Naive B cell (primary cell): ENCODE results near the gene FAM227A. TPM values are rescaled to one million over a fixed set of nuclear protein-coding genes. Genes with fewer than 3 reads are reported as not detected.
"Not testable (repeated sequence)": the region's sequence is repeated elsewhere in the genome, so short reads cannot be mapped to it uniquely, and the experiment has no call there.

ENCODE experiments used
- ATAC-seq, 2 donors: fragments of 150-1000 bp; cut with Tn5 transposase; 2 replicates each; pipeline ENCODE4 v1.10.0; 2021; ENCODE audit warnings: low read depth in 2 of 2, mild to moderate bottlenecking in 2 of 2, moderate library complexity in 2 of 2
- DNase-seq: peaks from one replicate; pipeline ENCODE4 v3.0.0; 2022
- H3K27ac Mint-ChIP-seq, 6 donors: one replicate each; pipeline ENCODE4 v1.8.0; 2020 to 2022; ENCODE audit warnings: mild to moderate bottlenecking in 6 of 6, mixed read lengths in 6 of 6, moderate library complexity in 5 of 6, inconsistent platforms in 2 of 6
- H3K27me3 Mint-ChIP-seq, 3 donors: one replicate each; pipeline ENCODE4 v1.8.0; 2021 to 2022; ENCODE audit warnings: mixed read lengths in 3 of 3, mild to moderate bottlenecking in 1 of 3
- H3K36me3 Mint-ChIP-seq, 2 donors: one replicate each; pipeline ENCODE4 v1.8.0; 2020 to 2022; ENCODE audit warnings: mixed read lengths in 2 of 2, inconsistent platforms in 1 of 2, mild to moderate bottlenecking in 1 of 2
- H3K4me1 Mint-ChIP-seq, 3 donors: one replicate each; pipeline ENCODE4 v1.8.0; 2020 to 2022; ENCODE audit warnings: mixed read lengths in 3 of 3, inconsistent platforms in 1 of 3, mild to moderate bottlenecking in 1 of 3, moderate library complexity in 1 of 3
- H3K4me3 Mint-ChIP-seq, 8 donors: one replicate each; pipeline ENCODE4 v1.8.0; 2020 to 2022; ENCODE audit warnings: mild to moderate bottlenecking in 8 of 8, mixed read lengths in 8 of 8, moderate library complexity in 8 of 8, inconsistent platforms in 2 of 8
- H3K9me3 Mint-ChIP-seq, 7 donors: one replicate each; pipeline ENCODE4 v1.8.0; 2020 to 2022; ENCODE audit warnings: mixed read lengths in 7 of 7, mild to moderate bottlenecking in 5 of 7, inconsistent platforms in 2 of 7, moderate library complexity in 1 of 7
- polyA plus RNA-seq, 6 donors: library from polyadenylated mRNA; unstranded; fragments of 300-500 nt; fragmentation: Illumina TruSeq; gene quantifications; one replicate each; pipeline ENCODE4 v1.2.3, GENCODE V29; 2021; ENCODE audit warnings: low read depth in 6 of 6

The FAM227A gene
- polyA plus RNA-seq, 6 donors from 2014 or later, result not detected

DNA sequence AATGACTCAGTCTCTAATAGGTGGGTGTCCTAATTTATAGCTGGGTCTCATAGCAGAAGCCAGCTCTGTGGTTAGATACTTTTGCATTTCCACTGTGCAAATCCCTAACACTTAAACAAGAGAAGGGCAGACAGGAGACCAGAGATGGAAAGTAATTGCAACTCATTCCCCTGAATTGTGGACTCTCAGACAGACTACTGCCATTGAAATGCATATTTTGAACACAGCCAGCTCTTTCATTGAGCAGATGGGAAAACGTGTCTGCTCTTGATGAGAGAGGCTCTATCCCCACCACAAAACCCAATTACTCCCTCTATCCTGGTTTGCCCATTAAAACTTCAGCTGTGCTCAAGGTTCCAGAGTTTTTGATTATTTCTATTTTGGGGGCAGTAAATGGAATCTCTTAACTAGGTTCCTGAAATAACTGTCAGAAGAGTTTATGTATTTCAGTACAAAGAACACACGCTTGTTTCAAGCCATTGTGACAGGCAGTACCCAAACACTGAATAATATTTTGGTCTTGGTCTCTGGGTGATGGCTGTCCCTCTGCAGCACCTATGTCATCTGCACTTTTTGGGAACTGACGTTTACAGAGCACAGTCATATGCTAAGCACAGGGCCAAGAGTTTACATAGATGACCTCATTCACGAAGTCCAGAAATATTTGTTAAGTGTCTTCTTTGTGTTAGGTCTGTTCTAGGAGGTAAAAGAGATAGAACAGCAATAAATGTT lies 41.7 kb downstream of the FAM227A start:
- Mint-ChIP-seq H3K27ac (no peak overlapping the region), H3K4me3 (no peak overlapping the region), H3K4me1 (no peaks in the 10 kb centered on the region), H3K36me3 (peaks cover 0 to 9% of the 10 kb centered on the region in 2 donors), H3K9me3 (peaks cover 3 to 22% (median 6%) of the 10 kb centered on the region in 7 donors), H3K27me3 (peaks cover 0 to 39% (median 22%) of the 10 kb centered on the region in 3 donors)
- DNase-seq (no peak), ATAC-seq (no peak)

DNA sequence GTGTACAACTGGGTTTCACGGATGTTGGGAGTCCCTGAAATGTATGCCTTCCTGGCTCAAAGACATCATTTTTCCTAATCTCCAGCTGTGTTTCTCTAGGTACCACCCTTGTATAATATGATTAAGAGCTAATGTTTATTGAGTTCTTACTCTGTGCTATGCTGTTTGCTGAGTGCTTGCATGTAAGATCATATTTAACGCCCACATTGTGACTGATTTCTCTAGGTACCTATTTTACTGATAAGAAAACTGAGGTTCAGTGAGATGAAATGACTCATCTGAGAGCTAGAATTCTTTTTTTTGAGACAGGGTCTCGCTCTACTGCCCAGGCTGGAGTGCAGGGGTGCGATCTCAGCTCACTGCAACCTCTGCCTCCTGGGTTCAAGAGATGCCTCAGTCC lies 42.6 kb downstream of the FAM227A start:
- Mint-ChIP-seq H3K36me3 (peaks cover 0 to 8% of the 10 kb centered on the region in 2 donors), H3K4me1 (no peaks in the 10 kb centered on the region), H3K4me3 (no peak overlapping the region), H3K9me3 (peaks cover 3 to 17% (median 6%) of the 10 kb centered on the region in 7 donors), H3K27me3 (peaks cover 0 to 36% (median 19%) of the 10 kb centered on the region in 3 donors), H3K27ac (no peak overlapping the region)
- ATAC-seq (no peak), DNase-seq (no peak)

DNA sequence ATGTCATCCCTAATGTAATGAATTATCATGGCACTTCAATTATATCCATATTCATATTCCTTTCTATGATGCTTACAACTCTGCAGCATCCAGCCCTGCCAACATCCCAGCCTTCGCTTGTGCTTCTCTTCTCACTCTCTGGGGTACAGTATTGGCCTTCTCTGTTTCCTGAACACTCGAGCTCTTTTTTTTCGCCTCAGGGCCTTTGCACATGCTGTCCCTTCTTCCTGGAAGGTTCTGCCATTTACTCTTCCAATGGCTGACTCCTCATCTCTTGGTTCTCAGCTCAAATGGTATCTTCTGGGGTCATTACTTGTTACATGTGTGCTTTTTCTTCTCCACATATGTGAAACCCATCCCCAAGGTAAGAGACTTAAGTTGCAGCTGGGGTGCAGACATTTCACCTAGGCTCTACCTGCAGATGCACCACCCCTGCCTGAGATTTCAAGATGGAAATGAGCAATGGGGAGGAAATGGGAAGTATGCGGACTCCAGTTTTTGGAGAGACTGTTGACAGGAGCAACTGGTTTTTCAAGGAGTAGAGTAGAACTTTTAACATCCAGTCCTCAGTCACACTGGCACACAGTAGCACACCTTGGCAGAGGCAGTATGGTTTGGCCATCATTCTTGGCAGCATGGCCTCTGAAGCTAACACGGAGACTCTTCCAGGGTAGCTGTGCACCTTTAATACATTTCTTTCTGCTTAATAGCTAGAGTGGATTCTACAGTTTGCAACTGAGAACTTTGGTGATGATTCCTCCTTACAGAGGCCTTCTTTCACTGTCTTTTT lies 43.8 kb downstream of the FAM227A start:
- Mint-ChIP-seq H3K27ac (no peak overlapping the region), H3K9me3 (peaks cover 0 to 5% (median 1%) of the 10 kb centered on the region in 7 donors), H3K27me3 (peaks cover 0 to 31% (median 19%) of the 10 kb centered on the region in 3 donors), H3K4me1 (no peaks in the 10 kb centered on the region), H3K4me3 (no peak overlapping the region), H3K36me3 (no peaks in the 10 kb centered on the region)
- no peak for ATAC-seq
- no peak for DNase-seq

DNA sequence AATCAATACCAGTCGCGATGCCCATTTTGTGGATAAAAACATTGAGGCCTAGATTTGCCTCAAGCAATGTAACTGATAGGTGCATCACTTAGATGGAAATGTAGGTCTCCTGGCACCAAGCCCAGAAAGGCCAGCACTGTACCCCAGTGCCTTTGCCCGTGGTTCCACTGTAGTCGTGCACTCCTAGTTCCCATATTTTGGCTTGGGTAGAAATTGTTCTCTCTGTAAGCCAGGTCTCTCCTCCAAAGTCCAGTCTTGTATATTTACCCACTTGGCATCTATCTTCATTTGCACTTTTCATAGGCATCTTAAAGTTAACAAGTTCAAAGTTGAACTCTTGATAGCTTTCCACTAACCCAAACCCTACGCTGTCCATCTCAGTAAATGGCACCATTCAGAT lies 44.6 kb downstream of the FAM227A start:
- Mint-ChIP-seq H3K4me1 (no peaks in the 10 kb centered on the region), H3K4me3 (no peak overlapping the region), H3K27me3 (peaks cover 0 to 24% (median 22%) of the 10 kb centered on the region in 3 donors), H3K9me3 (peaks cover 0 to 3% (median 0%) of the 10 kb centered on the region in 7 donors), H3K36me3 (no peaks in the 10 kb centered on the region), H3K27ac (no peak overlapping the region)
- DNase-seq (no peak), ATAC-seq (no peak)

DNA sequence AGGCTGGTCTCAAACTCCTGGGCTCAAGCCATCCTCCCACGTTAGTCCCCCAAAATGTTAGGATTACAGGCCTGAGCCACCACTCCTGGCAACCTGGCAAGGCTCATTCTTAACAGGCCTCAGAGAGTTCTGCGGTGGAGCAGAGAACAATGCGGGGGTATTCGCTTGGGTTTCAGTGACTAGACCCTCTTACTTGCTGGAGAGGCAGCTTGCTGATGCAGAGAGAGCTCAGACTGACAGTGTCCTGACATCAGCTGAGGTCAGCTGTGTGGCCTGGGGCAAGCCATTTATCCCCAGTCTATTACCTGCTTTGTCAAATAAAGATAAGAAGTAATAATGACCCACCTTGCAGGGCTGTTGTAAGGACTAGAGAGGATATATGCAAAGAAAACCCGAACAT lies 46.0 kb downstream of the FAM227A start:
- Mint-ChIP-seq H3K36me3 (no peaks in the 10 kb centered on the region), H3K27ac (no peak overlapping the region), H3K4me1 (no peaks in the 10 kb centered on the region), H3K9me3 (peaks cover 0 to 2% (median 0%) of the 10 kb centered on the region in 7 donors), H3K4me3 (peak overlapping the region in 1 of 8 donors; percentile 21), H3K27me3 (peaks cover 0 to 15% (median 11%) of the 10 kb centered on the region in 3 donors)
- ATAC-seq, result no peak
- DNase-seq, result no peak

DNA sequence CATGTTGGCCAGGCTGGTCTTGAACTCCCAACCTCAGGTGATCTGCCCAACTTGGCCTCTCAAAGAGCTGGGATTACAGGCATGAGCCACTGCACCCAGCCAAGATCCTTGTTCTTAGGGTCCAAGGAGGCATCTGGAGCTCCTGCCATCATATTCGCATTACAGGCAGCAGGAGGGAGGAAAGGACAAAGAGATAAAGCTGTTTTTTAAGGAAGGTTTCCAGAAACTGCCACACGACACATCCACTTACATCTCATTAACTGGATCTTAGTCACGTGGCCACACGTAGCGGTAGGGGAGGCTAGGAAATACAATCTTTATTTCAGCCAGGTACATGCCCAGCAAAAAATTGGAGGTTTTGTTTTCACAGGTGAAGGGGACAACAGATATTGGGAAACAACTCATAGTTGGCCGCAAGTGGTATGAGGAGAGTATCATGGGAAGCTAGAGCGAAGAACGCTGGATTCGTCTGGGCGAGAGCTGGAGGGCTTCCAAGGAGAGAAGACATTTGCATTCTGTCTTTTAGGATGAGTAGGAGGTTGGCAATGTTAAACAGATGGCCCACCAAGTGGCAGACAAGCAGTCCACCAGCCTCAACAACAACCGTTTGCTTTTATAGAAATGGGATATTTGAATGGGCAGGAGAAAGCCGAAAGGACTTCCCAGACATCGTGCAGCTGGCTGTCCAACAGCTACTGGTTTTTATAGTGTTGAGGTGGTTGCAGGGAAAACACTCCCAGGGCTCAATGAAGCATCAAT lies 47.0 kb downstream of the FAM227A start:
- peaks cover 0 to 10% (median 6%) of the 10 kb centered on the region in 3 donors for H3K27me3 Mint-ChIP-seq
- H3K36me3 Mint-ChIP-seq, result no peaks in the 10 kb centered on the region
- no peak overlapping the region for H3K4me3 Mint-ChIP-seq
- peaks cover 0 to 2% (median 0%) of the 10 kb centered on the region in 7 donors for H3K9me3 Mint-ChIP-seq
- ATAC-seq (no peak), DNase-seq (no peak)
- H3K4me1 Mint-ChIP-seq, result no peaks in the 10 kb centered on the region
- no peak overlapping the region for H3K27ac Mint-ChIP-seq

DNA sequence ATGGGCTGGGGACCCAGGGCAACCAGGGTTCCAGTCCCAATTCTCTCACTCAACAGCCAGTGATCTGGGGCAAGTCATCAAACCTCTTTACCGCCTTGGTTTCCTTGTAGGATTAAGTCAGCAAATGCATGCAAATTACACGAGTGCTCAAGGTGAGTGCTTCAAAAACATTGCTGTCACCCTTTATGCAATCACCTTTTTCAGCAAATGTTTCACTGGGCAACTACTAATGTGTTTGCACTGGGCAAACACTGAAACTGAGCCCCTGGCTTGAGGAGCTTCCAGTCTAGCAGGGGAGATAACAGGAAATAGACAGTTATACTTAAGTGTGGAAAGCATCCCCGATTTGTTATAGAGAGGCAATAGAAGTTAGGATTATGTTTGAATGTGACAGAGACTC lies 48.5 kb downstream of the FAM227A start:
- Mint-ChIP-seq H3K36me3 (no peaks in the 10 kb centered on the region), H3K9me3 (peaks cover 0 to 2% (median 0%) of the 10 kb centered on the region in 7 donors), H3K4me1 (no peaks in the 10 kb centered on the region), H3K27me3 (peaks cover 0 to 15% (median 6%) of the 10 kb centered on the region in 3 donors), H3K27ac (no peak overlapping the region), H3K4me3 (no peak overlapping the region)
- ATAC-seq (no peak), DNase-seq (no peak)

DNA sequence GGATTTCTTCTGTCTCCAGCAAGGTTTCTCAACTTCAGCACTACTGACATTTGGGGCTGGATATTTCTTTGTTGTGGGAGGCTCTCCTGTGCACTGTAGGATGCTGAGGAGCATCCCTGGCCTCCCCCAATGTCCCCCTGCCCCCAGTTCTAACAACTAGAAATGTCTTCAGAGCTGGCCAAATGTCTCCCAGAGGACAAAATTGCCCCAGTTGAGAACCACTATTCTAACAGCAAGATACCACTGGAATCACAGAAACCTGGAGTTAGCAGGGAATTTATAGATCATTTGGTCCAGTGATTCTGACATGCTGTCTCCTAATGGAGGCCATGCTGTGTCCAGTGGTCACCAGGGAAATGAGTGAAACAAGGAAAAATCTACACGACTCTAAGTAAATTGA lies 54.0 kb downstream of the FAM227A start:
- Mint-ChIP-seq H3K27me3 (peaks cover 0 to 19% (median 12%) of the 10 kb centered on the region in 3 donors), H3K4me1 (no peaks in the 10 kb centered on the region), H3K9me3 (no peaks in the 10 kb centered on the region), H3K36me3 (no peaks in the 10 kb centered on the region), H3K27ac (no peak overlapping the region), H3K4me3 (no peak overlapping the region)
- DNase-seq, result no peak
- no peak for ATAC-seq

DNA sequence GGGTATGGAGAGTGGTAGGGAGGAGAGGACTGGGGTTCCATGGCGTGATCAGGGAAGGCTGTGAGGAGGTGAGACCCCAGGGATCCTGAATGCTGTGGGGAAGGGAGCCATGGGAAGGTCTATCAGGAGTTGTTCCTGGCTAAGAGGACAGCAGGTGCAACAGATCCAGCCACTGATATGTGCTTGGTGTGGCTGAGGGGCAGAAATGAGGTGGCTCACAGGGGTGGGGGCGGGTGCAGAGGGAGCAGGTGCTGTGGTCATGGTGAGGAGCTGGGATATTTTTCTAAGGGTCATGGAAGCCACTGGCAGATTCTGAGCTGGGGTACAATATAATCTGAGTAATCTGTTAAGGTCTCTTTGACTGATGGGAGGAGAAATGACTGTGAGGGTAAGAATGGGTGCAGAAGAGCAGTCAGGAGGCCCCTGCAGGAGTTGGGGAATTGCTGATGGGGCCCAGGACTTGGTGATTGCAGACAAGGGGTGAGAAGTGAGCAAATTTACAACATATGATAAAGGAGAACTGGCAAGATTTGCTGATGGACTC lies 54.9 kb downstream of the FAM227A start:
- Mint-ChIP-seq H3K27me3 (peaks cover 0 to 14% (median 12%) of the 10 kb centered on the region in 3 donors), H3K9me3 (no peaks in the 10 kb centered on the region), H3K36me3 (no peaks in the 10 kb centered on the region), H3K27ac (peak overlapping the region in 2 of 6 donors; percentile 0 to 78), H3K4me1 (no peaks in the 10 kb centered on the region), H3K4me3 (no peak overlapping the region)
- DNase-seq (no peak), ATAC-seq (no peak)

DNA sequence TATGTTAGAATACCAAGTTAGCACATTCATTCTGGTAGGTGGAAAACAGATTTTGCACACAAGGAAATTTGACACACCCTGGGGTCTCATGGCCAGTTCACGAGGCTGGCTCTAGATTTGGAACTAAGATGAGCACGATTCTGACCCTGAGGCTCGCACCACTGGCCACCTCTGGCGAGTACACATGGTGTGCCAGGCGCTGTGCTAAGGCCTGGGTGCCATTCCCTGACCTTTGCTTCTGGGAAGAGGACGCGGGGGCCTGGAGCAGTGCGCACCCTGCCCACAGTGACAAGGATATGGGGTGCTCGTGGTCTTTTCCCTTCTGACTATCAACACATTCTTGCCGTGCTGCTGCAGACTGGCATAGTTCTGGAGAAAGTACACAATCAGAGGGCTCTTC lies 56.7 kb downstream of the FAM227A start:
- DNase-seq (no peak), ATAC-seq (no peak)
- H3K27ac Mint-ChIP-seq, result no peak overlapping the region
- H3K36me3 Mint-ChIP-seq, result no peaks in the 10 kb centered on the region
- no peak overlapping the region for H3K4me3 Mint-ChIP-seq
- peaks cover 0 to 22% (median 14%) of the 10 kb centered on the region in 3 donors for H3K27me3 Mint-ChIP-seq
- H3K9me3 Mint-ChIP-seq, result no peaks in the 10 kb centered on the region
- no peaks in the 10 kb centered on the region for H3K4me1 Mint-ChIP-seq

DNA sequence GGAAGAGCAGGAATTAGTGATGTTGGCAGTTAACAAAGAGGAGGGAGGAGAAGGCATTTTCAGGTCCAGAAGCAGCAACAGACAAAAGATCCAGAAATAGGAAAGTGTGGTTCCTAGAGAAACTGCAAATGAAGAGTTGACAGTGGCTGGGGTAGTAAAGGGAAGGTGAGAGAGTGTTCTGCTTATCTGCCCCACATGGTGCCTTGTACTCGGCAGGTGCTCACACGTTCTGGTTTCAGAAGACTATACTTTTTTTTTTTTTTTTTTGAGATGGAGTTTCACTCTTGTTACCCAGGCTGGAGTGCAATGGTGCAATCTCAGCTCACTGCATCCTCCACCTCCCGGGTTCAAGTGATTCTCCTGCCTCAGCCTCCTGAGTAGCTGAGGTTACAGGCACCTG lies 73.3 kb downstream of the FAM227A start:
- not testable (repeated sequence) for H3K36me3 Mint-ChIP-seq, H3K4me3 Mint-ChIP-seq, H3K9me3 Mint-ChIP-seq, ATAC-seq, DNase-seq, H3K27ac Mint-ChIP-seq, H3K4me1 Mint-ChIP-seq
- H3K27me3 Mint-ChIP-seq, result peaks cover 0 to 20% (median 5%) of the 10 kb centered on the region in 3 donors

DNA sequence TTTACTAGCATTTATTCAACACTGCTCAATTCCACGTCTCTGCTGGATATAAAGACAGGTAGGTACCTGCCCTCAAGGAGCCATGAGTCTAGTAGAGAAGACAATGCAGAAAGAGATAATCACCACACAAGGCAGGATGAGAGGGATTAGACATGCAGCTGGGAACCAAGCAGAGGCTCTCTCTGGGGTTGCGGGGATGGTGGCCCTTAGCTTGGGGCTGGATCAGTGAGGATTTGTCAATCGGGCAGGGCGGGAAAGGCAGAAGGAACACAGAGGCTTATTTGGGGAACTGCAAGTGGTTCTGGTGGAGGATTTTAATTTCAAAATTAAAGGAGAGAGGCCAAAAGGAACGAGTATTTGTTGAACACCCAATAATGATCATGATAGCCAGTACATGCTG lies 77.7 kb downstream of the FAM227A start:
- no peak for ATAC-seq
- Mint-ChIP-seq H3K9me3 (no peaks in the 10 kb centered on the region), H3K4me1 (no peaks in the 10 kb centered on the region), H3K27me3 (peaks cover 0 to 17% (median 0%) of the 10 kb centered on the region in 3 donors), H3K4me3 (no peak overlapping the region), H3K36me3 (no peaks in the 10 kb centered on the region), H3K27ac (peak overlapping the region in 1 of 6 donors; percentile 31)
- no peak for DNase-seq

DNA sequence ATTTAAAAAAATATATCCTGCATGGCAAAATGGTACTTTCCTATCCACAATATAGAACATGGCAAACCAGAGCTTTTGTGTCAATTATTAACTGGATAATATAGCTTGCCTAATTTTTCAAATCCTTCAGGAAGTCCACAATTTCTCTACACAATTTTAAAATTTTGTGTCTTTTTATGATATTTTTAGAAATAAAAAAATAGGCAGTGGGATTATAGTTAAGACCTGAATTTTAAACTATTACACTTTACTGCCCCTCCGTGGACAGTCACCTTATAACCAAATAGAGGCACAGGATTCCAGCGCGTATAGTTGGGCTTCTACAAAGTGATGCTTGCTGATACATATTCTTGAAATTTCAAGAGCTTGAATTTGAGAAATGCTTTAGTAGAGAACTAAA lies 84.1 kb downstream of the FAM227A start:
- H3K4me1 Mint-ChIP-seq, result peaks cover 10 to 18% (median 13%) of the 10 kb centered on the region in 3 donors
- ATAC-seq, result no peak

More for the DNA sequence above, 84.1 kb downstream of the FAM227A start:
- Mint-ChIP-seq H3K9me3 (no peaks in the 10 kb centered on the region), H3K27me3 (no peaks in the 10 kb centered on the region), H3K27ac (no peak overlapping the region), H3K4me3 (peak overlapping the region in 1 of 8 donors; percentile 65), H3K36me3 (no peaks in the 10 kb centered on the region)
- peak; percentile 43 for DNase-seq
